GM21423 (cell line): Measurements from ENCODE around the gene MAB21L4.

ENCODE experiments used
- ATAC-seq: cut with Tn5 transposase; IDR thresholded peaks from one replicate; pipeline ENCODE4 v1.9.1; 2021; ENCODE audit warnings: mild to moderate bottlenecking, moderate library complexity; ENCODE audit not compliant: unreplicated experiment

Gene MAB21L4

DNA sequence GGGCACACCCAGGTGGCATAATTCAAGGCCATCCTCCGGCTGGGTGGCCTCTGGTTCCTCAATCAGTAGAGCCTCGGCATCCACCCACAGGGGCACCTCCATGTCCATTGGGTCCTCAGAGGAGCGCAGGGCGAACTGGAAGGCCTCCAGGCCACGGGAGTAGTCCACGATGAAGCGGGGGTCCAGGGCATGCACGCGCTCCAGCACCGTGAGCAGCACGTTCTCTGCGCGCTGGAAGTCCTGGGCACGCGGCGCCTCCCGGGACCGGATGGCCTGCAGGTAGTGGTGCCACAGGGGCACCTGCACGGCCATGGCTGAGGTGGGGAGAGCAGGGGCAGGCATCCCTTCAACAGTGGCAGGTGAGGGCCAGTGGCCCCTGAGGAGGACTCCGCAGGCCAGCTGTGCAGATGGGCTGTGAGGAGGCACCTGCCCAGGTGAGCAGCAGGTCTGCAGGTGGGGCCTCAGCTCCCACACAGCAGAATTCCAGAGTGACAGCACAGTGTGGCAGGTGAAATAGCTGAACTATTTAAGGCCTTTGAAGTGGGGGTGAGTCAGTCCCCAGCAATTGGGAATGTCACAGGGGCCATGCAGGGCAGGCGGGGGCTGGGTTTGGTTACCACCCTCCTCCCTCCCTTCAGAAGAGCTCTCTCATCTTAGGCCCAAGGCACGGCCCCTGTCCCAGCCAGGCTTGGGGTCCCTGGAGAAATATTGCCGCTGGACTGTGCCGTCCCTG is at the start of gene MAB21L4:
Gene MAB21L4, minus strand, starts transcription at position 501 of the 733 bp plus-strand sequence. Its CDS starts 159 bp downstream, at position 342.
- no peak for ATAC-seq

DNA sequence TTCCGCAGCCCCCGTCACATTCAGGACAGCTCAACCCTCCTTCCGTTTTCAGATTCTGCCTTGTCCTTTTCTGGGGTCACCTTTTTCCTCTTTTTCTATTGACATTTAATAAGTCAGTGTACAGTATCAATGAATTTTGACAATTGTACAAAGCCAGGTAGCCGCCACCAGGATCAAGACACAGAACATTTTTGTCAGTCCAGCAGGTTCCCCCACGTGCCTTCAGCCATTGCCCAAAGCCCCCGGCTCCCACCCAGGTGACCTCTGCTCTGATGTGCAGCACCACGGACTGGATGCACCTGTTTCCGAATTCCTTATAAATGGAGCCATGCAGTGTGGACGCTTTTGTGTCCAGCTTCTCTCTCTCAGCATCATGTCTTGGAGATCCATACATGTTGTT is 40.1 kb upstream of the MAB21L4 start:
- no peak for ATAC-seq

DNA sequence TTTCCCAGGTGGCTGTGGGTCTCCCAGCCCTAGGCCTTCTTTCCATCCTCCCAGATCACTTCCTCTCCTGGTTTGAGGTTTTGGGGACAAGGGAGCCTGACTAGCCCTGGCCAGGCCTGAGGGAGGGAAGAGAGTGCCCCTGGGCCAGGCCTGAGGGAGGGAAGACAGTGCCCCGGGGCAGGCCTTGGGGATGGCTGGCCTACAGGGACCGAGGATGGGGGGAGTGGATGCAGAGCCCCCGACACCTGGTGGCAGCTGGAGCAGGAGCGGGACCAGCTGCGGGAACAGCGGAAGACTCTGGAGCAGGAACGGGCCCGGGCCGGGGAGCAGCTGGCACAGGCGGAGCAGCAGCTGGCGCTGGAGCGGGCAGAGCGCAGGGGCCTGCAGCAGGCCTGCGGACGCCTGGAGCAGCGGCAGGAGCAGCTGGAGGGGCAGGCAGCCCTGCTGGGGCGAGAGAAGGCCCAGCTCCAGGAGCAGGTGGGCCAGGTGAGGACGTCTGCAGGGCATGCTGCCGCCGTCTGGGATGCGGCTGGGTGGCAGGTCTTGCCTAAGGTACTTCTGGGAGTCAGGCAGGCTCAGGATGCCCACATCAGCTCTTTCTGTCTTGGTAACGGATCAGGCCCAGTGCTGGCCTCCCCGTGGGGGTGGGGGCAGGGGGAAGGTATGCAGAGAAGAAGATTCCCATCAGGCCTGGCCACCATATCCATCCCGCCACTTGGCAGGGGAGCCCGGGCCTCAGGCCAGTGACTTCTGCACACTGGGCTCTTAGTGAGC is 39.3 kb upstream of the MAB21L4 start:
- ATAC-seq = no peak

DNA sequence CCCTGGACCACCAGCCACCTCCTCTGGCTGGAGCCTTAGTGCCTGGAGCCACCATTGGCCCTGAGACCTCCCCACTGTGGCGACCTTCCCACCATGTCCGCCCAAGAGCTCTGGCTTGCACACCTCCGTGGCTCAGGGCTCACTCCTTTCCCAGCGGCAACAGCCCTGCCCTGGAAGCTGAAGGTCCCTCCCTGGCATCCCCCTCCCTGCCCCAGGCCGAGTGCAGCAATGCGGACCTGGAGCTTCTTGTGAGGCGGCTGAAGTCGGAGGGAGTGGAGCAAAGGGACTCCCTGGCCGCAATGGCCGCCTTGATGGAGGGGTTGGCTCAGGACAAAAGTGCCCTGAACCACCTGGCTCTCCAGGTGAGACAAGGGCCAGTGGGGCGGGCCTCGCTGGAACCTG is 38.7 kb upstream of the MAB21L4 start:
- ATAC-seq = no peak

DNA sequence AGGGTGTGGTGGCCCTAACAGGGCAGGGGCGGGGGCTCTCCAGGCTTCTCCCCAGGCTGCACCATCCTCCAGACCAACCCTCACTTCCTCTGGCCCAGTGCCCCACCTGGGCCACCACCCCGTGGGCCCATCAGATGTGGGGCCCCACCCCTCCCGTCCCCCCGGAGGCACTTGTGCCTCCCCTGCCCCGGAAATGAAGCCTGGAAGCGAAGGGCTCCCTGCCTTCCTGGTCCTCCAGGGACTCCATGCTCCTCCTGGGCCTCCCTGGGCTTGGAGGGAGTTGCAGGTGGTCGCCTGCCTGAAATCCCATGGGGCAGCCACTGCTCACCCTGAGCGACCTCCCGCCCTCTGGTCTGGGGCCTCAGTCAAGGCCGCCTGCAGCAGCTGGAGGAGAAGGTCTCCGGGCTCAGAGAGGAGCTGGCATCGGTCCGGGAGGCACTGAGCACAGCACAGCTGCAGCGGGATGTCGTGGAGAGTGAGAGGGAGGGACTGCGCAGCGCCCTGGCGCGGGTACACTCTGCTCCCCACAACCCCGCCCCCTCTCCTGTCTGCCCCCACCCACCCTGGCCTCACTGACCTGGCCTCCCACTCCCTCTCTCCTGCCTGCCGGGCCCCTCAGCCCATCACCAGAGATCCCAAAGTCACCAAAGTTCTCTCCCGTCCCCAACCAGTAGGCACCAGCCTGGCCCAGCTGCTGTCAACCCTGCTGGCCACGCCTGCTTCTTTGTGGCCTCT is 38.2 kb upstream of the MAB21L4 start:
- ATAC-seq = no peak

DNA sequence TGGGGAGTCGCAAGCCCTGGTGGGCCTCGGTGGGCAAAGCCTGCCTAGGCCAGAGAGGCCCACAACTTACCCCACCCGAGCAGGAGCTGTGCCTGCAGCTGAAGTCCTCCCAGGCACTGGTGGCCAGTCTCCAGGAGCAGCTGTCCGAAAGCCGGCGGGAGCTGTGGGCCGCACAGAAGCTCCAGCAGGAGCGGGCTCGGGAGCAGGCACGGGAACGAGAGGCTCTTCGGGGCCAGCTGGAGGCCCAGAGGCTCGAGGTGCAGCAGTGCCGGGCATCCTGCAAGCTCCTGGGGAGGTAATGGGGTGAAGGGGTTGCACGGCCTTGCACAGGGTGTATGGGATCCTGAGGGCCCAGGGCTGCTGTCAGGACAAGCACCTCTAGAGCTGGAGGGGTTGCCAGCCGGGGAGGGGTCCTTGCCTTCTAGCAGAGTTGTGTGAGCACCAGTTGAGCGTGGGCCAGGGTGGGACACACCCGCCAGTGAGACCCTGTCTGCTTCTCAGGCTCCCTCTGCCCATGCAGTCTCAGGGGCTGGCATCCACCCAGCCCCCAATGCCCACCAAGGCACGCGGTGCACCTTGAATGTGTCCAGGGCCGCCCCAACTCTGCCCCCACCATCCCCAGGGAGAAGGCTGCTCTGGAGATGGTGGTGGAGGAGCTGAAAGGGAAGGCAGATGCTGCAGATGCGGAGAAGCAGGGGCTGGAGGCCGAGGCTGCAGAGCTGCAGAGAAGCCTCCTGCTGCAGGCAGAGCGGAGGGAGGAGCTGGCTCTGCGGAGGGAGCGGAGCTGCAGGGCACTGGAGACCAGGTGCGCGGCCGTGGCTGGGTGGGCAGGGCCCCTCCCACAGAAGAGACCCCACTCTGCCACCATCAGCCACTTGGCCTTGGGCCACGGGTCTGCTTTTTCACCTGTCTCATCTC is 37.4 kb upstream of the MAB21L4 start:
- no peak for ATAC-seq

DNA sequence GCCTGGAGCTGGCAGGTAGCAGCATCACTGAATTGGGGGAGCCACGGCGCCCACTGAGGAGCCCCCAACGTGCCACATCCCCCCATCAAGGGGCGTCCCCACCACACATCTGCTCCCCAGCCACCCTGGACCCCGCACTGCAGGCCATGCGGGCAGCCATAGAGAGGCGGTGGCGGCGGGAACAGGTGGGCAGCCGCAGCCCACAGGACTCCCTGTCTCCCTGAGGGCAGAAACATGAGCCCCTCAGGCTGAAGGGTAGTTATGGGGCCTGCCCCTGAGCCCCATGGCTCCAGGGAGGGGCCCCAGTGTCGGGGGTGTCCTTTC is 36.7 kb upstream of the MAB21L4 start:
- ATAC-seq = no peak

DNA sequence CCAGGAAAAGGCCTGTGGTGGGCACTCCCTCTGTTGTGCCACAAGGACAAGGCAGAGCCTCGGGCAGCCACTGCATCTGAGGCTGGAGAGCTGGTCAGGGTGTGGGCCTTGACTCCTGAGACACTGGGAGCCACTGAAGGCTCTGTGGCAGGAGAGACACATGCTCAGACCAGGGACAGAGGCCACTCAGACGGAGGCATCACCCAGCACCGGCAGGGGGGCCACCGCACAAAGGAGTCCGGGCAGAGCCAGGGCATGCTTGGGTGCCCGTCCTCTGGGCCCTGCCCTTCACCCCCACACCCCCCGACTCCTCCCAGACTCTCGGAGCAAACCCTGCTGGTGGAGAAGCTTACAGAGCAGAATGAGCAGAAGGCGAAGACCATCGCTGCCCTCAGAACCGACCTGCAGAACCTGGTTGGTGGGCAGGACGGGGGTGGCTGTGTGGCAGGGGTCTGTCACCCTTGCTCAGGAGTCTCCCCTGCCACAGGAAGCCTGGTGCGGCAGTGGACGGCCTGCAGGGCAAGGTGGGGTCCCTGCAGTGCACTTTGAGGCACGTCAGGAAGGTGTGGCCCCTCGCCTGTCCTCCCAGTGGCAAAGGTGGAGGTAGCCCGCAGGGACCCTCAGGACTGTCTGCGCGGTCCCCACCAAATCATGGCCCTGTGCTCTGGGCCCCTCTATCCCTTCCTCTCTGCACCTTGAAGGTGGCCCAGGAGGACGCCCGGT is 36.2 kb upstream of the MAB21L4 start:
- ATAC-seq = no peak

DNA sequence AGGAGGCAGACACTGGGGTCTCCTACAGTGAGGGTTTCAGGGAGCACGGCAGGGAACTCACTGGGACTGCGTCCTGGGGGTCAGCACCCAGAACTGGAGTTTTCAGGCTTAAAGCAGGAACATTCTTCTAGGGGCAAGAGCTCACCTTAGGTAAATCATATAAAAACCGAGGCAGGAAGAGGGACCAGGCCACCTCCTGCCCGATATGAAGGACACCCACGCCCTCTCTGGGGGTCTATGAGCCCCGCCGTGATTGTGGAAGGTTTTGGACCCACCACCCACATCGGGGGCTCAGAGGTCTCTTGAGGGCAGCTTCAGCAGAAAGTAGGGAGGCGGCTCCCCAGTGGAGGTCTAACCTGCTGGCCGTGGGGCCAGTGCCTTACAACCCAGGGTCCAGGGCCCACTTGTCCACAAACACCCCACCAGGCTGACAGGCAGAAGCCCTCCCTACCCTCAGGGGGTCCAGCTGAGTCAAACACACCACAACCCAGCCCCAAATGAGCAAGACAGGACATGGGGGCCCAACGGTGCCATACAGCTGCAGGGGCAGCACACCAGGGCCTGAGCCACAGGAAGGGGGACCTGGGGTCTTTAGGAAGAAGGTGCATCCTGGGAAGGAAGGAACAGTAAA is 35.5 kb upstream of the MAB21L4 start:
- no peak for ATAC-seq

DNA sequence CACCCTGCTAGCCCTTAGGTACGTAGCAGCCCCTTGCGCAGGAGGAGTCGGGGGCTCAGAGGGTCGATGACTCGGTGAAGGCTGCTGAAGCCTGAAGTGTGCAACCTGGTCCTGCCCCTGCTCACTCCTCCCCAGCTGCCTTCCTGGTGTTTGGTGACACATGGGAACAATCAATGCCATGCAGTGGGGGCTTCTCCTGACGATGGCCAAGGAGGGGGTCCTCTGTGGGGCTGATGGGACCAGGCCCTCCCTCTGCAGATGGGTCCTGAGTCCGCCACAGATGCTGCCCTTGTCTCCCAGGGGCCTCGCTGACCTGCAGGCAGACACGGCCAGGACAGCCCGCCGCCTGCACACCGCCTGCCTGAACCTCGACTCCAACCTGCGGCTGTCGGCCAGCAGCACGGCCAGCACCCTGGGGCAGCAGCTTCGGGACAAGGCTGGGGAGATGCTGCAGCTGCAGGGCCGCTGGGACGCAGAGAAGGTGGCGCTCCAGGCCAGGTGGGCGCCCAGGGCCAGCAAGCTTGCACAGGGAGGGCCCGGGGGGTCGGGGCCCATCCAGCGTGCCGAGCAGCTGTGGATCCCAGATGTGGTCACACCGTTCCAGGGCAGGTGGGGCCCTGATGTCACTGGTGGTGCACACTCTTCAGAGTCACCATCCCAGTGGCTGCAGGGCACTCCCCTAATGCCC is 34.8 kb upstream of the MAB21L4 start:
- no peak for ATAC-seq

DNA sequence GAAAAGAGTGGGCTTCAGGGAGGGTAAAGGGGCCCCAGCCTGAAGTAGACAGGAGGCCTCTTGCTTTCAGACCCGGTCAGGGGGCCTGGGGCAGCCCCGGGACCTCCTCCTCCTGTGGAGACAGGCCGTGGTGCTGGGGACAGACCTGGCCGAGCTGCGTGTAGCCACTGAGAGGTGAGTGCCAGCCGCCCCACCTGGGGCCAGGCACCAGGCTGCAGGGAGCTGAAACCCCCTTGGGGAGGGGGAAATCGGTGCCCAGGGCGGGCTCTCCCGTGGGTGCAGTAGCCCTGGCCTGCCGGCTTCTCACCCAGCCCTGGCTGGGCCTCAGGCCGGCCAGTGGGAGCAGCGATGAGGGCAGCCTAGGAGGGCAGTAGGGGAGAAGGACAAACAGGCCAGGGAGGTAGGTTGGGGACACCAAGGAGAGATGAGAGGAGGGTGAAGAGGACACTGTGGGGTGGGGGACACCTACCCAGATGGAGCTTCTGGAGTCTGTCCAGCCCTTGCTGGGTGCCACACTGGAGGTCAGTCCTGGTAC is 34.2 kb upstream of the MAB21L4 start:
- no peak for ATAC-seq

DNA sequence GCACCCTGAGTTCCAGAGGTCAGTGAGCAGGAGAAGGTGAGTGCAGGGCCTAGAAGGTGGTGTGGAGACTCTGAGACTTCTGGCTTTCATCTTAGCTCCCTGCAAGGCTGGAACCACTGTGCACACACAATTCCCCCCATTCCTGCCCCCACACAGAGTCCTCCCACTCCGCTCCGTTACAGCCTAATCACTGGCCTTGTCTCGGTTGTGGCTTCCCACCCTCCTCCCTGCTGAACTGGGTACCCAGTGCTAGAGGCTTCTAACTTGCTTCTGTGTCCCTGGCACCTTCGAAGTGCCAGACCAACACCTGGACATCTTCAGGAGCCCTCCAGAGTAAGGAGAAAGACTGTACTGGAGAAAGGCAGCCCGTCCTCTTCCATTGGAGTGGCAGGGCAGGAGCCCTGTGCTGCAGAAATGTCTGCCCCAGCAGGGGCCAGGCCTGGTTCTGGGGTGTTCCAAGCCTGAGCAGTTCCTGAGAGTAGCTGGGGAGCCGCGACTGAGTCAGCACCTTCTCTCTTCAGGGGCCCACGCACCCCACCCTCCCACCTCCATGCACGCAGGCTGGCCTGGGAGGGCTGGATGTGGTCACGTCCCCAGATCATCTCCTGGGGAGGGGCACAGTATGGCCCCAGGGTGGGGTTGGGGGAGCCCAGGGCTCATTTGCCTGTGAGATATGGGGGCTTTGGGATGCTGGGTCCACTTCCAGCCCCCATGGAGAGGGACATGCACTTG is 33.6 kb upstream of the MAB21L4 start:
- no peak for ATAC-seq

DNA sequence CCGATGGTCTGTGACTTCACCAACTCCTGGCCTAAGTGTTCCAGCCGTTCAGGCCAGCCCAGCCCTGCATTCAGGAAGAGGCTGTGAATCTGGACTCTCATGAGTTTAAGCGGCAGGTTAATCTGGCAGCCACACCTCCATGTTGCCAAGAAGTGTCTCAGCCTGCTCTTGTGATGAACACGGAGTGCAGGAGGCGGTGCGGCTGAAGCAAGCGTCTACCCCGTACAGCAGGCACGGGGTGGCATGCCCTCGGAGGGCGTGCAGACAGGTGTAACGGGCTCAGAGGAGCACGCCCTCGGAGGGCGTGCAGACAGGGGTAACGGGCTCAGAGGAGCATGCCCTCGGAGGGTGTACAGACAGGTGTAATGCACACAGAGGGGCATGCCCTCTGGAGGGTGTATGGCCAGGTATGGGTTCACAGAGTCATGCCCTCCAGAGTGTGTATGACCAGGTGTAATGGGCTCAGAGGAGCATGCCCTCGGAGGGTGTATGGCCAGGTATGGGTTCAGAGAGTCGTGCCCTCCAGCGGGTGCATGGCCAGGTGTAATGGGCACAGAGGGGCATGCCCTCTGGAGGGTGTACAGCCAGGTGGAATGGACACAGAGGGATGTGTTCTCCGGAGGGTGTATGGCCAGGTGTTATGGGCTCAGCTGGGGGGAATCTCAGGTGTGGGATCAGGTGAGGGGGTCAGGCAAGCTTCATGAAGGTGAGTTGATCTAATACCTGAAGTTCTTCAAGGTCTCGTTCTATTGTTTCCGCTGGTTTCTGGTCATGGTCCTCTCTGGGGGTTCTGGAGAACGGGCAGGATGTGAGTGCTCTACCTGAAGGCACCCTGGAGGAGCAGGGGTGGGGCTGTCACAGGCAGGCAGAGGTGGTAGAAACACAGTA is 32.8 kb upstream of the MAB21L4 start:
- ATAC-seq = no peak

DNA sequence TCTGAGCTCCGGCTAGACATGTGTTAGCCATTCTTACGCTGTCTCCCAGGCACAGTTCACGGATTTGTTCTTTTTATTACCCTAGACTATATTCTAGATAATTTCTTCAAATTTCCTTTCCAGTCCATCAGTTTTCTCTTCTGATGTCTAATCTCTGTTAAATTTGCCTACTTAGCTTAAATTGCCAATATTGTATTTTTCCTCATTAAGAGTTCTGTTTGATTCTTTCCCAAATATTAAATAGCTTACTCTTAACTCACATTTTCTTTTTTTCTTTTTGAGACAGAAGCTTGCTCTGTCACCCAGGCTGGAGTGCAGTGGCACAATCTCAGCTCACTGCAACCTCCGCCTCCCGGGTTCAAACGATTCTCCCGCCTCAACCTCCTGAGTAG is 31.4 kb upstream of the MAB21L4 start:
- ATAC-seq = no peak

DNA sequence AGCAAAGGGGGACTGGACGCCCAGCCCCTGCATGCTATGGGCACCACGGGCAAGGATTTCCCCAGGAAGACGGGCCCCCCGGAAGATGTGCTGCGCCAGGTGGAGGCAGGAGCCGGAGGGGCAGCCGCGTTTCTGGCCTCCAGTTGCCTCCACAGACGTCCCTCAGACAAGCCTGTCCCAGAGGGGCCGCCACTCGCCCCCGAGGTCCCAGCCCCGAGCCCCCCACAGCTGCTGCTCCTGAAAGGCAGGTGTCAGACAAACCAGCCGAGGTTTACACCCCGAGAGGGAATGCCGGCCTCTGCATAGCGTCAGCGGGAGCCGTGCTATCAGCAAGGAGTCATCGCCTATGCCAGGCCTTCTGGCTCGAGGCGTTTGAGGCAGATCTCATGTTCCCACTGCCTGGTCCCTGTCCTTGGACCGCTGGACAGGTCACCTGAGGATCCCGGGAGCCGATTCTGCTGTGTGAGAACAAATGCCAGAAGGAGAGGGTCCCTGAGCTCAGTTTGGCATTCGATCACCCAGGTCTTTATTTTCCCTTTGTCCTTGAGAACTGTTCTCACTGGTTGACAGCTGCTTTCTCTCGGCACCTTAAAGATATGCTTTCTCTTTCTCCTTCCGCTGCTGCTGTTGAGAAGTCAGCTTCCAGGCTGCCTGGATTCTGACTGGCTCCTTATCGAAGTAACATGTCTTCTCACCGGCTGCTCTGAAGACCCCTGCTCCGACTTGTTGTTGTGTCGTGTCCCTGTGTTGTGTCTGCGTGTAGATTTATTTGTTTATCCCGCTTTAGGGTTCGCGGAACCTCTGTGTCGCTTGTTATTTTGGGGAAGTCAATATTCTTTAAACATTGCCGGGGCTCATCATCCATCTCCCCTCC is 30.8 kb upstream of the MAB21L4 start:
- no peak for ATAC-seq
